Coronary artery (tissue), 2 donors: Measurements from ENCODE around the gene HIGD2A.
A peak's percentile ranks its signal among the peaks of the same experiment; 100 is the strongest.

Source experiments
- DNase-seq: peaks from one replicate; pipeline ENCODE4 v3.0.0-alpha.2; 2017; ENCODE audit warnings: low spot score
- H3K27ac ChIP-seq, 2 donors: fragments of 200-600 bp; sonication (generic); one replicate each; pipeline ENCODE4 v1.5.1; 2016 to 2019
- H3K4me3 ChIP-seq: fragments of 200-600 bp; sonication (generic); 2 replicates; pipeline ENCODE4 v1.5.1; 2016; ENCODE audit warnings: mild to moderate bottlenecking, moderate library complexity
- CTCF ChIP-seq: fragments of 200-600 bp; sonication (generic); IDR thresholded peaks from one replicate; pipeline ENCODE4 v1.5.1; 2019; ENCODE audit warnings: antibody characterized with exemption

Gene HIGD2A

DNA sequence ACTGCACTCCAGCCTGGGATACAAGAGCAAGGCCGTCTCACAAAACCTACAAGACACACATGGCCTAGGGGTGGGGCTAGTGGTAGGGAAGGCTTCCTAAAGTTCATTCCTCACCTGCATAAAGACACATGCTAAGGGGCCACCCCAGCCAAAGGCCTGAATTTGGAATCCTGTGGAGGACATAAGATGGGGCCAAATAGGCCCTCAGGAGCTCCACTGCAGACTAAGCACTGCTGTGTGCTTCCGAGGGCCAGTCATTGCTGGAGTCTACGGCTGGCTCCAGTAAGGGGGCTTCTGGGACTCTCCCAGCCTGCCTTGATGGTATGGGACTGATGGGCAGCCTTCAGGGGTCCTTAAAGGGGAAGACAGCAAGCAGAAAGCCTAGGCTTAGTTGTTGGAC, 5.8 kb upstream of the HIGD2A start:
- no peak for TF ChIP-seq CTCF
- DNase-seq: no peak
- Histone ChIP-seq H3K4me3 (no peak overlapping the region), H3K27ac (peak overlapping the region; percentile 70 to 78)

DNA sequence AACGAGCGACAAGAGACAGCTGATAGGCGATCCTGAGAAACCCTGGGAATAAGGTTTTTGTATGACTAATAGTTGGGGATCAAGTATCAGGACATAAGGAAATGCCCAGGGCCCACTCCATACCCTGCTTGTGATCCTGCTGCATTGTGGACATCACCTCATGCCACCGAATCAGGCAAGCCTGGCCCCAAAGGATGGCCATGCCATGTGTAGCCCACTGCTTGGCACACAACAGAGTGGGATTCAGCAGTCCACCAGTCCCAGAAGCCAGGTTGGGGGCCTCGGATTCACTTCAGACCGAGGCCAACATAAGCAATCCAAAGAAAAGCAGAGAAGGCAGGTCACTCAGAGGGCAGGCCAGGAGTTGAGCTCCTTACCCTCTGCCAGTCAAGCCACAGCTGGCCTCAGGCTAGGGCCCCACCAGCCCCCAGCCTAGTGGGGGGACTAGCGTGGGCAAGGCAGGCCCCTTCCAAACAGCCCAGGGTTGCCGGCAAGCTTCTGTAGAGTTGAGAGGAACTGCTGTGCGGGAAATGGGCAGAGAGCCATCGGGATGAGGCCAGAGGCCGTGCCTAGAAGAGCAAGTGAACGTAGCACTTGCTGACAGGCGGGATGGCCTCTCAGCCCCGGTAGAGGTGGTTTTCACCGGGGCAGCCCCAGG, 5.2 kb upstream of the HIGD2A start:
- H3K4me3 ChIP-seq: no peak overlapping the region
- TF ChIP-seq CTCF: no peak
- H3K27ac ChIP-seq: no peak overlapping the region
- DNase-seq: no peak

DNA sequence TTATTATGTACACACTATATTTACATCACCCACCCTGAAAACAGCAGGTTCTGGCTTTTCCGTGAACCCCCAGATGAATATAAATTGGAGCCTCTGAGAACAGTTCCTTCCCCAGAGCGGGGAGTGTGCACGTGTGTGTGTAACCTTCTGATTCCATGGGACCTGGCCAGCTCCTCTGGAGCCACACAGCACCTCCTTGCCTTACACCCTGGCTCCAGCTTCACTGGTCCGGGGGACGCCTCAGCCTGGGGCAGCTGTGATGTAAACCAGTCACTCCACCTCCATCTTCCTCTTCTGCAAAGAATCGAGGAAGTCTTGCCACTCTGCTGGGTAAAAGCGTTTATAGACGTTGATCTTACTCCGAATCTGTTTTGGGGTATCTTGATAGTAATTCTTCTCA, 4.6 kb upstream of the HIGD2A start:
- TF ChIP-seq CTCF: no peak
- Histone ChIP-seq H3K27ac (no peak overlapping the region), H3K4me3 (no peak overlapping the region)
- no peak for DNase-seq

DNA sequence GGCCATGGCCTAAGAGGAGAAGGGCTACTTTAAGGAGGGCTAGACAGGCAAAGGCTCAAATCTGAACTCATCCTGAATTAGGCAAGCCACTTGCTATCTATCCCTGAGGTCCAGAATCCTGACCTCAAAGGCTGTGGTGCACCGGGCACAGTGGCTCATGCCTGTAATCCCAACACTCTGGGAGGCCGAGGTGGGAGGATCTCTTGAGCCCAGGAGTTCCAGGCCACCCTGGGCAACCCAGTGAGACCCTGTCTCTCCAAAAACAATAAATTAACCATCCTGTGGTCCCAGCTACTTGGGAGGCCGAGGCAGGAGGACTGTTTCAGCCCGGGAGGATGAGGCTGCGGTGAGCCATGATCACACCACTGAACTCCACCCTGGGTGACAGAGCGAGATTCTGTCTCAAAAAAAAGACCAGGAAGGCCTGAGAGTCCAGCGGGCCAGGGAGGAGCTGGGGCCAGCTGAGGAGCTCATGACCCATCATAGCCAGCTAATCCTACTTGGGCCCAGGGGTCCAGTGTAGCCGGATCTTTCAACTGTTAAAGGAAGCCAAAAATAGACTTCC, 4.1 kb upstream of the HIGD2A start:
- Histone ChIP-seq H3K27ac (no peak overlapping the region), H3K4me3 (no peak overlapping the region)
- TF ChIP-seq CTCF: no peak
- DNase-seq: no peak

GRCh38 chr5:176384991-176385390, 3.6 kb upstream of the HIGD2A start:
- Histone ChIP-seq H3K4me3 (no peak overlapping the region), H3K27ac (no peak overlapping the region)
- no peak for TF ChIP-seq CTCF
- no peak for DNase-seq

DNA sequence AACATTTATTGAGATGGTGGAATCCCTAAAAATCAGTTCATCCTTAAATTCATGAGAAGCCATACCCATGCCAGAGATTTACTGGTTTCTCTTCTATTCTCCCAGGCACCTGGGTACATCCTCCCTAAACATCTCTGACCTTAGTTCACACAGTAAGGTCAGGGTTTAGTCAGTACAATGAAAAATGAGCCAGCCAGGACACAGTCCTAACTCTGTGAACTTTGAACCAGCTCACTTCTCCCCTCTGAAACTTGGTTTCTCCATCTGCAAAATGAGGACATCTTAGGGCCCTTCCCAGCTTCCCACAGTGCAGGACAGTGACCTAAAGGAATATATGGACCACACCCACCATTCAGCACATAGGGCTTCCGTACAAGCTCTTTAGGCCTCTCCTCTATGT, 2.1 kb upstream of the HIGD2A start:
- no peak for TF ChIP-seq CTCF
- no peak for DNase-seq
- H3K27ac ChIP-seq: no peak overlapping the region
- H3K4me3 ChIP-seq: no peak overlapping the region

DNA sequence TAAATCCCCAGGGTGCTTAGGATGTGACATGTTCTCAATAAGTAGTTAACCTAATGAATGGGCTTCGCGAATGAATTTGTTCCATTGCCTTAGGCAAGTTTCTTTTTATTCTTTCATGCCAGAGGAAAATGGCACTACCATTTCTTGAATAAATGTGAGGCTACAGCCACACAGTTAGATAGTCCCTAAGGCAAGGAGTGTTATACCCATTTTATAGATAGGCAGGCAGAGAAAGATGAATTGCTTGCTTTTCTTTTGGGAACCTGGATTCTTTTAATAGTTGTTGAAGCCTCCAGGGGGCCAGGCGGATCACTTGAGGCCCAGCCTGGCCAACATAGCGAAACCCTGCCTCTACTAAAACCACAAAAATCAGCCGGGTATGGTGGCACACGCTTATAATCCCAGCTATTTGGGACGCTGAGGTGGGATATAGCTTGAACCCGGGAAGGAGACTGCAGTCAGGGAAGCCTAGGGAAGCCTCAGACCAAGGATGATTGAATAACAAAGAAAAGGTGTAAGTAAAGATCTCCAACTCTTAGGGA, 1.1 kb upstream of the HIGD2A start:
- no peak overlapping the region for H3K27ac ChIP-seq
- no peak for DNase-seq
- H3K4me3 ChIP-seq: peak overlapping the region; percentile 95
- TF ChIP-seq CTCF: no peak
